SU-DHL-6 (cell line): ENCODE results near the gene PLAC1.

ENCODE experiments used
- H2AFZ ChIP-seq: fragments of 200-600 bp; sonication (generic); 2 replicates; pipeline ENCODE4 v1.6.1; 2014; ENCODE audit warnings: low read depth, mild to moderate bottlenecking, moderate library complexity, mixed read lengths, antibody characterized with exemption, low read length; ENCODE audit not compliant: severe bottlenecking
- H3F3A ChIP-seq: fragments of 200-600 bp; shearing (Covaris generic); 2 replicates; pipeline ENCODE4 v1.6.0; 2016; ENCODE audit warnings: antibody characterized with exemption, mild to moderate bottlenecking; ENCODE audit not compliant: insufficient read depth
- H3K27ac ChIP-seq: fragments of 200-600 bp; sonication (generic); 2 replicates; pipeline ENCODE4 v1.5.1; 2016; ENCODE audit warnings: low read depth, mild to moderate bottlenecking, low read length, moderate library complexity, mixed read lengths
- H3K27me3 ChIP-seq: fragments of 200-600 bp; sonication (generic), shearing (Covaris generic); 2 replicates; pipeline ENCODE4 v1.6.0; 2014; ENCODE audit warnings: mild to moderate bottlenecking, low read length
- H3K36me3 ChIP-seq: fragments of 200-600 bp; sonication (generic); 2 replicates; pipeline ENCODE4 v1.6.1; 2014; ENCODE audit warnings: mild to moderate bottlenecking, low read length, mixed read lengths
- H3K4me2 ChIP-seq: fragments of 300-600, 200-600 bp; shearing (Covaris generic), sonication (generic); 2 replicates; pipeline ENCODE4 v1.6.0; 2014; ENCODE audit warnings: low read length, low read depth, mild to moderate bottlenecking; ENCODE audit not compliant: poor library complexity, severe bottlenecking
- H3K4me3 ChIP-seq: fragments of 200-600 bp; sonication (generic); 2 replicates; pipeline ENCODE4 v1.5.1; 2014; ENCODE audit warnings: antibody characterized with exemption, low read length, mild to moderate bottlenecking, mixed read lengths; ENCODE audit not compliant: insufficient read depth, poor library complexity, severe bottlenecking
- H3K79me2 ChIP-seq: fragments of 200-600 bp; sonication (generic); 2 replicates; pipeline ENCODE4 v1.6.1; 2014; ENCODE audit warnings: mild to moderate bottlenecking, low read length, moderate library complexity; ENCODE audit not compliant: insufficient read depth
- H3K9ac ChIP-seq: fragments of 200-600 bp; sonication (generic); 2 replicates; pipeline ENCODE4 v1.7.0; 2014; ENCODE audit warnings: mild to moderate bottlenecking, low read length
- H3K9me2 ChIP-seq: fragments of 200-600 bp; sonication (generic); replicated peaks from 2 replicates; pipeline ENCODE4 v1.6.1; 2014; ENCODE audit warnings: low read length; ENCODE audit not compliant: insufficient read depth
- H3K9me3 ChIP-seq: fragments of 200-600 bp; sonication (generic); 2 replicates; pipeline ENCODE4 v1.6.1; 2014; ENCODE audit warnings: low read length, mixed read lengths; ENCODE audit not compliant: insufficient read depth
- H4K20me1 ChIP-seq: fragments of 200-600 bp; sonication (generic); 2 replicates; pipeline ENCODE4 v1.6.1; 2014; ENCODE audit warnings: low read depth, mild to moderate bottlenecking, antibody characterized with exemption, low read length, moderate library complexity, mixed read lengths
- EZH2phosphoT487 ChIP-seq: fragments of 200-600 bp; sonication (generic), shearing (Covaris generic); conservative IDR thresholded peaks from 2 replicates; pipeline ENCODE4 v1.6.1; 2018; ENCODE audit warnings: mild to moderate bottlenecking, antibody characterized with exemption, low read length, moderate library complexity, mixed read lengths
- TF ChIP-seq, protein P1 (sequence below): fragments of 200-600 bp; sonication (generic); IDR thresholded peaks from one replicate; pipeline ENCODE4 v1.5.1; 2017; ENCODE audit warnings: antibody characterized with exemption, mild to moderate bottlenecking, low read length, moderate library complexity; ENCODE audit not compliant: insufficient read depth, poor library complexity, severe bottlenecking

PLAC1 gene

DNA sequence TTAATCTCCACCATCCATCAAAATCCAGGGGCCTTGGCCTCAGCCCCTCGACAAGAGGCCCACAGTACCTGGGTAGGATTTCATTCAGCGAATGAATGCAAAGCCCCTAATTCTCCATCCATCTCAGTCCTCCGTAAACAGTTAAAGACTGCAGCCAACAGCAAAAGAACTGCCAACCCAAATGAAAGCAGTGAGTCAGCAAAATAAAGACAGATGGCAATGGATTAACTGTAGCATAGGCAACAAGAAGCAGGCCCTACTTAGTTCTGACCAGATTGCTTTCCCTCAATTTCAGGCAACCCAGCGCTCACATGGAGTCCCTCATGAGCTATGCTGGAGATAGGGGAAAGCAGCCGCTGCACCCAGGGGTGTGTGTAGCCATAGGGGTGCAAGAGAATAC, 21.4 kb downstream of the PLAC1 start:
- Histone ChIP-seq H3K27me3 (no peaks in the 10 kb centered on the region), H3K9me3 (no peaks in the 10 kb centered on the region), H3K79me2 (no peaks in the 10 kb centered on the region), H3K9ac (no peak overlapping the region), H3K36me3 (no peaks in the 10 kb centered on the region), H3K9me2 (no peaks in the 10 kb centered on the region), H3F3A (no peaks in the 10 kb centered on the region), H3K4me2 (no peak overlapping the region), H3K27ac (no peak overlapping the region), H2AFZ (no peak overlapping the region), H3K4me3 (no peak overlapping the region), H4K20me1 (no peaks in the 10 kb centered on the region)
- TF ChIP-seq, protein P1, sequence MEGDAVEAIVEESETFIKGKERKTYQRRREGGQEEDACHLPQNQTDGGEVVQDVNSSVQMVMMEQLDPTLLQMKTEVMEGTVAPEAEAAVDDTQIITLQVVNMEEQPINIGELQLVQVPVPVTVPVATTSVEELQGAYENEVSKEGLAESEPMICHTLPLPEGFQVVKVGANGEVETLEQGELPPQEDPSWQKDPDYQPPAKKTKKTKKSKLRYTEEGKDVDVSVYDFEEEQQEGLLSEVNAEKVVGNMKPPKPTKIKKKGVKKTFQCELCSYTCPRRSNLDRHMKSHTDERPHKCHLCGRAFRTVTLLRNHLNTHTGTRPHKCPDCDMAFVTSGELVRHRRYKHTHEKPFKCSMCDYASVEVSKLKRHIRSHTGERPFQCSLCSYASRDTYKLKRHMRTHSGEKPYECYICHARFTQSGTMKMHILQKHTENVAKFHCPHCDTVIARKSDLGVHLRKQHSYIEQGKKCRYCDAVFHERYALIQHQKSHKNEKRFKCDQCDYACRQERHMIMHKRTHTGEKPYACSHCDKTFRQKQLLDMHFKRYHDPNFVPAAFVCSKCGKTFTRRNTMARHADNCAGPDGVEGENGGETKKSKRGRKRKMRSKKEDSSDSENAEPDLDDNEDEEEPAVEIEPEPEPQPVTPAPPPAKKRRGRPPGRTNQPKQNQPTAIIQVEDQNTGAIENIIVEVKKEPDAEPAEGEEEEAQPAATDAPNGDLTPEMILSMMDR: no peak
- no peak for TF ChIP-seq EZH2phosphoT487

DNA sequence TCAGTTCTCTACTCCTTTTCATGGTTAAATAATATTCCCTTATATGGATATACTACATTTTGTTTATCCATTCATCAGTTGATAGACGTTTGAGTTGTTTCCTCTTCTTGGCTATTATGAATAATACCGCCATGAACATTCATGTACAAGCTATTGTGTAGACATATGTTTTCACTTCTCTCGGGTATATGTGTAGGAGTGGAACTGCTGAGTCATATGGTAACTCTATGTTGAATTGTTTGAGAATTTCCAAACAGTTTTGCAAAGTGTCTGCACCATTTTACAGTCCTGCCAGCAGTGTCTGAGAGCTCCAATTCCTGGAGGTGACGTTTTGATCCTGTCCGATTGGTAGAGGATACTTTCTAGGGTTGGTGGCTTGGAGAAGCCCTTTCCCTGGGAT, 23.6 kb downstream of the PLAC1 start:
- Histone ChIP-seq H4K20me1 (no peaks in the 10 kb centered on the region), H3K79me2 (no peaks in the 10 kb centered on the region), H3K9me3 (no peaks in the 10 kb centered on the region), H3K9ac (no peak overlapping the region), H2AFZ (no peak overlapping the region), H3K4me3 (no peak overlapping the region), H3K36me3 (no peaks in the 10 kb centered on the region), H3F3A (no peaks in the 10 kb centered on the region), H3K9me2 (no peaks in the 10 kb centered on the region), H3K27me3 (no peaks in the 10 kb centered on the region), H3K4me2 (no peak overlapping the region), H3K27ac (no peak overlapping the region)
- no peak for TF ChIP-seq EZH2phosphoT487

- H3K9me2 ChIP-seq: no peaks in the 10 kb centered on the region
- H3F3A ChIP-seq: no peaks in the 10 kb centered on the region
- no peak overlapping the region for H3K27ac ChIP-seq
- H3K9ac ChIP-seq: no peak overlapping the region
- no peak overlapping the region for H2AFZ ChIP-seq
- no peak for TF ChIP-seq EZH2phosphoT487
- H4K20me1 ChIP-seq: no peaks in the 10 kb centered on the region
- no peaks in the 10 kb centered on the region for H3K9me3 ChIP-seq
- no peaks in the 10 kb centered on the region for H3K79me2 ChIP-seq
- H3K4me3 ChIP-seq: no peak overlapping the region
- no peaks in the 10 kb centered on the region for H3K36me3 ChIP-seq
- no peaks in the 10 kb centered on the region for H3K27me3 ChIP-seq
- H3K4me2 ChIP-seq: no peak overlapping the region
Observed at GRCh38 chrX:134633832-134634231, 24.4 kb downstream of the PLAC1 start.

GRCh38 chrX:134633394-134633793, 24.9 kb downstream of the PLAC1 start:
- Histone ChIP-seq H3K9me3 (no peaks in the 10 kb centered on the region), H3K79me2 (no peaks in the 10 kb centered on the region), H3K4me3 (no peak overlapping the region), H3K4me2 (no peak overlapping the region), H2AFZ (no peak overlapping the region), H3K9ac (no peak overlapping the region), H3K27ac (no peak overlapping the region), H4K20me1 (no peaks in the 10 kb centered on the region), H3K36me3 (no peaks in the 10 kb centered on the region), H3F3A (no peaks in the 10 kb centered on the region), H3K27me3 (no peaks in the 10 kb centered on the region), H3K9me2 (no peaks in the 10 kb centered on the region)
- TF ChIP-seq, protein P1: no peak
- no peak for TF ChIP-seq EZH2phosphoT487
